ENCODE results near the gene CCDC9B.

DNA sequence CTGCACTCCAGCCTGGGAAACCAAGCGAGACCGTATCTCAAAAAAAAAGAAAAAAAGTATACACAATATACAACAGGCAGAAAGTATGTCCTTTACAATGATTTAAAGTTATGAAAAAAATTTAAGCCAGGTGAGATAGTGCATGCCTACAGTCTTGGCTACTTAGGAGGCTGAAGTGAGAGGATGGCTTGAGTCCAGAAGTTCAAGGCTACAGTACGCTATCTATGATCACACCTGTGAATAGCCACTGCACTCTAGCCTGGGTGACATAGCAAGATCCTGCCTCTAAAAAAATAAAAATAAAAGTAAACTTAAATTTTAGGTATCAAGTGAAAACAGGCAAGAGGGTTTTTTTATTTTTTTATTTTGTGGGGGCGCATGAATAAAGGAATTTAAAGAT is 38.6 kb upstream of the CCDC9B start:
- TF ChIP-seq, protein P1, sequence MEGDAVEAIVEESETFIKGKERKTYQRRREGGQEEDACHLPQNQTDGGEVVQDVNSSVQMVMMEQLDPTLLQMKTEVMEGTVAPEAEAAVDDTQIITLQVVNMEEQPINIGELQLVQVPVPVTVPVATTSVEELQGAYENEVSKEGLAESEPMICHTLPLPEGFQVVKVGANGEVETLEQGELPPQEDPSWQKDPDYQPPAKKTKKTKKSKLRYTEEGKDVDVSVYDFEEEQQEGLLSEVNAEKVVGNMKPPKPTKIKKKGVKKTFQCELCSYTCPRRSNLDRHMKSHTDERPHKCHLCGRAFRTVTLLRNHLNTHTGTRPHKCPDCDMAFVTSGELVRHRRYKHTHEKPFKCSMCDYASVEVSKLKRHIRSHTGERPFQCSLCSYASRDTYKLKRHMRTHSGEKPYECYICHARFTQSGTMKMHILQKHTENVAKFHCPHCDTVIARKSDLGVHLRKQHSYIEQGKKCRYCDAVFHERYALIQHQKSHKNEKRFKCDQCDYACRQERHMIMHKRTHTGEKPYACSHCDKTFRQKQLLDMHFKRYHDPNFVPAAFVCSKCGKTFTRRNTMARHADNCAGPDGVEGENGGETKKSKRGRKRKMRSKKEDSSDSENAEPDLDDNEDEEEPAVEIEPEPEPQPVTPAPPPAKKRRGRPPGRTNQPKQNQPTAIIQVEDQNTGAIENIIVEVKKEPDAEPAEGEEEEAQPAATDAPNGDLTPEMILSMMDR (IDR thresholded peaks at IDR 0.05; ENCODE audit: insufficient read depth, low read length), result no peak
- no peak for TF ChIP-seq POLR2AphosphoS5 (IDR thresholded peaks at IDR 0.05; ENCODE audit: low read depth)
- TF ChIP-seq, protein P2, sequence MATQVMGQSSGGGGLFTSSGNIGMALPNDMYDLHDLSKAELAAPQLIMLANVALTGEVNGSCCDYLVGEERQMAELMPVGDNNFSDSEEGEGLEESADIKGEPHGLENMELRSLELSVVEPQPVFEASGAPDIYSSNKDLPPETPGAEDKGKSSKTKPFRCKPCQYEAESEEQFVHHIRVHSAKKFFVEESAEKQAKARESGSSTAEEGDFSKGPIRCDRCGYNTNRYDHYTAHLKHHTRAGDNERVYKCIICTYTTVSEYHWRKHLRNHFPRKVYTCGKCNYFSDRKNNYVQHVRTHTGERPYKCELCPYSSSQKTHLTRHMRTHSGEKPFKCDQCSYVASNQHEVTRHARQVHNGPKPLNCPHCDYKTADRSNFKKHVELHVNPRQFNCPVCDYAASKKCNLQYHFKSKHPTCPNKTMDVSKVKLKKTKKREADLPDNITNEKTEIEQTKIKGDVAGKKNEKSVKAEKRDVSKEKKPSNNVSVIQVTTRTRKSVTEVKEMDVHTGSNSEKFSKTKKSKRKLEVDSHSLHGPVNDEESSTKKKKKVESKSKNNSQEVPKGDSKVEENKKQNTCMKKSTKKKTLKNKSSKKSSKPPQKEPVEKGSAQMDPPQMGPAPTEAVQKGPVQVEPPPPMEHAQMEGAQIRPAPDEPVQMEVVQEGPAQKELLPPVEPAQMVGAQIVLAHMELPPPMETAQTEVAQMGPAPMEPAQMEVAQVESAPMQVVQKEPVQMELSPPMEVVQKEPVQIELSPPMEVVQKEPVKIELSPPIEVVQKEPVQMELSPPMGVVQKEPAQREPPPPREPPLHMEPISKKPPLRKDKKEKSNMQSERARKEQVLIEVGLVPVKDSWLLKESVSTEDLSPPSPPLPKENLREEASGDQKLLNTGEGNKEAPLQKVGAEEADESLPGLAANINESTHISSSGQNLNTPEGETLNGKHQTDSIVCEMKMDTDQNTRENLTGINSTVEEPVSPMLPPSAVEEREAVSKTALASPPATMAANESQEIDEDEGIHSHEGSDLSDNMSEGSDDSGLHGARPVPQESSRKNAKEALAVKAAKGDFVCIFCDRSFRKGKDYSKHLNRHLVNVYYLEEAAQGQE (IDR thresholded peaks at IDR 0.05; ENCODE audit: insufficient replicate concordance, low read depth), result no peak

All from HL-60 (cell line).